Measurements from ENCODE around the gene UMAD1. TPM values are rescaled to one million over a fixed set of nuclear protein-coding genes. Genes with fewer than 3 reads are reported as not detected.

The UMAD1 gene
- total and polyA plus RNA-seq, 2 experiments from 2014 or later: 8.4 to 12.4 TPM

- TF ChIP-seq CTCF (conservative IDR thresholded peaks at IDR 0.05; ENCODE audit: low read depth in 2 of 2): no peak
- TF ChIP-seq REST (IDR thresholded peaks at IDR 0.05; ENCODE audit: unreplicated experiment): no peak
- TF ChIP-seq EZH2 (IDR thresholded peaks at IDR 0.05; ENCODE audit: low read depth, unreplicated experiment): no peak
- TF ChIP-seq POLR2AphosphoS5 (IDR thresholded peaks at IDR 0.05; ENCODE audit: low read depth): no peak
- no peak for TF ChIP-seq CREB1 (CRISPR knock-in tag; IDR thresholded peaks at IDR 0.05; ENCODE audit: low read depth)
- TF ChIP-seq, protein P1, sequence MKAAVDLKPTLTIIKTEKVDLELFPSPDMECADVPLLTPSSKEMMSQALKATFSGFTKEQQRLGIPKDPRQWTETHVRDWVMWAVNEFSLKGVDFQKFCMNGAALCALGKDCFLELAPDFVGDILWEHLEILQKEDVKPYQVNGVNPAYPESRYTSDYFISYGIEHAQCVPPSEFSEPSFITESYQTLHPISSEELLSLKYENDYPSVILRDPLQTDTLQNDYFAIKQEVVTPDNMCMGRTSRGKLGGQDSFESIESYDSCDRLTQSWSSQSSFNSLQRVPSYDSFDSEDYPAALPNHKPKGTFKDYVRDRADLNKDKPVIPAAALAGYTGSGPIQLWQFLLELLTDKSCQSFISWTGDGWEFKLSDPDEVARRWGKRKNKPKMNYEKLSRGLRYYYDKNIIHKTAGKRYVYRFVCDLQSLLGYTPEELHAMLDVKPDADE (IDR thresholded peaks at IDR 0.05): no peak
- TF ChIP-seq ZNF114 (CRISPR knock-in tag; IDR thresholded peaks at IDR 0.05): no peak
These were observed 189.1 kb downstream of the UMAD1 start (continued) for GRCh38 chr7:7829667-7830066.

- H3K9me3 Mint-ChIP-seq: peaks cover under 1% of the 10 kb centered on the region
- ATAC-seq (no peak), DNase-seq (ENCODE audit: low spot score) (no peak)
- peaks cover 4% of the 10 kb centered on the region for H3K27me3 Mint-ChIP-seq (ENCODE audit: insufficient read depth, low read depth, poor library complexity)
- no peaks in the 10 kb centered on the region for H3K79me2 ChIP-seq (replicated peaks; ENCODE audit: insufficient read depth)
- H3K27ac ChIP-seq (ENCODE audit: low read depth): no peak overlapping the region
- no peaks in the 10 kb centered on the region for H3K9me2 ChIP-seq (ENCODE audit: insufficient read depth)
- H3F3A ChIP-seq (replicated peaks; ENCODE audit: low read depth): no peaks in the 10 kb centered on the region
- H3K4me1 ChIP-seq (ENCODE audit: insufficient read depth): peaks cover 11% of the 10 kb centered on the region; the same call in 1 of the 2 replicates
- no peaks in the 10 kb centered on the region for H3K36me3 ChIP-seq (ENCODE audit: insufficient read depth)
- no peaks in the 10 kb centered on the region for H3K27me3 ChIP-seq (ENCODE audit: insufficient read depth)
- H3K36me3 Mint-ChIP-seq (ENCODE audit: low read depth): peaks cover 9% of the 10 kb centered on the region
- H3K4me1 Mint-ChIP-seq: peaks cover 17% of the 10 kb centered on the region
- no peak overlapping the region for H3K4me2 ChIP-seq
- H3K4me3 Mint-ChIP-seq: no peak overlapping the region
- no peaks in the 10 kb centered on the region for H4K20me1 ChIP-seq (replicated peaks; ENCODE audit: insufficient read depth)
- H3K4me3 ChIP-seq: no peak overlapping the region
- H2AFZ ChIP-seq: no peak overlapping the region
- H3K27ac Mint-ChIP-seq: no peak overlapping the region
- TF ChIP-seq POLR2AphosphoS5 (IDR thresholded peaks at IDR 0.05; ENCODE audit: low read depth): no peak
- no peak for TF ChIP-seq EZH2phosphoT487 (IDR thresholded peaks at IDR 0.05; ENCODE audit: unreplicated experiment)
- no peak for TF ChIP-seq ZNF114 (CRISPR knock-in tag; IDR thresholded peaks at IDR 0.05)
- TF ChIP-seq JUNB (IDR thresholded peaks at IDR 0.05; ENCODE audit: unreplicated experiment): no peak
- TF ChIP-seq CREB1 (CRISPR knock-in tag; IDR thresholded peaks at IDR 0.05; ENCODE audit: low read depth): no peak
- TF ChIP-seq EZH2 (IDR thresholded peaks at IDR 0.05; ENCODE audit: low read depth, unreplicated experiment): no peak
- TF ChIP-seq, protein P1 (IDR thresholded peaks at IDR 0.05): no peak
- TF ChIP-seq STAT1 (IDR thresholded peaks at IDR 0.05; ENCODE audit: unreplicated experiment): no peak
- no peak for TF ChIP-seq NANOG (IDR thresholded peaks at IDR 0.05; ENCODE audit: borderline replicate concordance)
- TF ChIP-seq CTCF (conservative IDR thresholded peaks at IDR 0.05; ENCODE audit: low read depth in 2 of 2): no peak
These were observed 189.7 kb downstream of the UMAD1 start for GRCh38 chr7:7830122-7830878.
